Activated CD4-positive, alpha-beta memory T cell treated with anti-CD3 and anti-CD28 coated beads, Interleukin-2, amount 10 ng/mL, durations not matched to agents 7 days and 5 days (primary cell): ENCODE results near the gene RAB7A. TPM values are rescaled to one million over a fixed set of nuclear protein-coding genes. Genes with fewer than 3 reads are reported as not detected.

Source experiments
- CTCF ChIA-PET: fragments of 350-600 bp; sonication (Branson Sonifier 250); formaldehyde crosslinking; loops from one replicate; lab custom pipeline; 2021; ENCODE audit warnings: antibody characterized with exemption, inconsistent platforms; lab: Charles Lee
- POLR2A ChIA-PET: fragments of 350-600 bp; sonication (Branson Sonifier 250); formaldehyde crosslinking; loops from one replicate; lab custom pipeline; 2021; ENCODE audit warnings: antibody characterized with exemption; lab: Charles Lee
- DNase-seq: peaks from one replicate; pipeline ENCODE4 v3.0.0-alpha.2; 2020
- H3K27ac Mint-ChIP-seq: one replicate; pipeline ENCODE4 v1.8.0; 2021; ENCODE audit warnings: mild to moderate bottlenecking, mixed read lengths
- H3K27me3 Mint-ChIP-seq: one replicate; pipeline ENCODE4 v1.8.0; 2021; ENCODE audit warnings: mixed read lengths
- H3K36me3 Mint-ChIP-seq: one replicate; pipeline ENCODE4 v1.8.0; 2021; ENCODE audit warnings: low read depth, mixed read lengths
- H3K4me1 Mint-ChIP-seq: one replicate; pipeline ENCODE4 v1.8.0; 2021; ENCODE audit warnings: mixed read lengths
- H3K4me3 Mint-ChIP-seq: one replicate; pipeline ENCODE4 v1.8.0; 2021; ENCODE audit warnings: mild to moderate bottlenecking, mixed read lengths
- H3K9me3 Mint-ChIP-seq: one replicate; pipeline ENCODE4 v1.8.0; 2021; ENCODE audit warnings: mixed read lengths
- total RNA-seq, 2 experiments: library from RNA; stranded (reverse); gene quantifications; one replicate each; pipeline ENCODE4 v1.2.3, GENCODE V29; 2021

RAB7A gene
- total RNA-seq, 2 experiments from 2014 or later: 213 to 225 TPM

- H3K9me3 Mint-ChIP-seq: peaks cover 45% of the 10 kb centered on the region
- no peak overlapping the region for H3K27ac Mint-ChIP-seq
- POLR2A ChIA-PET: no interaction called here
- peaks cover 12% of the 10 kb centered on the region for H3K36me3 Mint-ChIP-seq
- H3K4me1 Mint-ChIP-seq: no peaks in the 10 kb centered on the region
- DNase-seq: no peak
- no peaks in the 10 kb centered on the region for H3K27me3 Mint-ChIP-seq
- H3K4me3 Mint-ChIP-seq: no peak overlapping the region
- CTCF ChIA-PET: no interaction called here
Observed at GRCh38 chr3:128854475-128854874, 128.5 kb downstream of the RAB7A start.

GRCh38 chr3:128855569-128855968, 129.6 kb downstream of the RAB7A start:
- Mint-ChIP-seq H3K27me3 (no peaks in the 10 kb centered on the region), H3K4me1 (no peaks in the 10 kb centered on the region), H3K4me3 (no peak overlapping the region), H3K9me3 (peaks cover 55% of the 10 kb centered on the region), H3K27ac (no peak overlapping the region), H3K36me3 (peaks cover 21% of the 10 kb centered on the region)
- CTCF ChIA-PET: no interaction called here
- POLR2A ChIA-PET: no interaction called here
- no peak for DNase-seq

- no peaks in the 10 kb centered on the region for H3K27me3 Mint-ChIP-seq
- H3K9me3 Mint-ChIP-seq: peaks cover 62% of the 10 kb centered on the region
- H3K4me3 Mint-ChIP-seq: no peak overlapping the region
- H3K4me1 Mint-ChIP-seq: no peaks in the 10 kb centered on the region
- ChIA-PET CTCF (interaction anchor here (1.0 to 1.3 kb wide), 2 partner anchors 17 to 240 kb away, joined by 3 read pairs; no protein-coding TSS in a partner anchor), POLR2A (no interaction called here)
- no peak for DNase-seq
- peaks cover 23% of the 10 kb centered on the region for H3K36me3 Mint-ChIP-seq
- H3K27ac Mint-ChIP-seq: no peak overlapping the region
Observed at GRCh38 chr3:128858167-128858566, 132.2 kb downstream of the RAB7A start.

DNA sequence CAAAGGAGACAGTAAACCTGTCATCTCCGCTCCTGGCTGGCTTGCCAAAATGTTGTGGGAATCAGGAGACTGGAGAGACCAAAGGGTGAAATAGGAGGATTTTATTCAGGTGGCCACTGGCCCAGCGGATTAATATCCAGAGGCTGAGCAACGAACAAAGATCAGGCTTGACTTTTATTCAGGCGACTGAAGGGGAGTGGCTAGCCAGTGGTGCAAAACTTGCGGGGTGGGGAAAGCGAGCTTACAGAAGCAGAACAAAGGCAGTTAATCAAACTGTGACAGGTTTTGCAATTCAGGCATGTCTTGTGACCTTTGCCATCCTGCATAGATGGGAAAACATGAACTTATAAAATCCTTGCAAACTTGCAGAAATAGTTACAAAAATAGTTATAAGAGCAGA, 133.6 kb downstream of the RAB7A start:
- Mint-ChIP-seq H3K9me3 (peaks cover 52% of the 10 kb centered on the region), H3K4me1 (no peaks in the 10 kb centered on the region), H3K36me3 (peaks cover 23% of the 10 kb centered on the region), H3K27ac (no peak overlapping the region), H3K27me3 (no peaks in the 10 kb centered on the region), H3K4me3 (no peak overlapping the region)
- ChIA-PET POLR2A (no interaction called here), CTCF (interaction anchor here (0.6 kb wide), 1 partner anchor 59 kb away, joined by 5 read pairs; no protein-coding TSS in a partner anchor)
- no peak for DNase-seq

DNA sequence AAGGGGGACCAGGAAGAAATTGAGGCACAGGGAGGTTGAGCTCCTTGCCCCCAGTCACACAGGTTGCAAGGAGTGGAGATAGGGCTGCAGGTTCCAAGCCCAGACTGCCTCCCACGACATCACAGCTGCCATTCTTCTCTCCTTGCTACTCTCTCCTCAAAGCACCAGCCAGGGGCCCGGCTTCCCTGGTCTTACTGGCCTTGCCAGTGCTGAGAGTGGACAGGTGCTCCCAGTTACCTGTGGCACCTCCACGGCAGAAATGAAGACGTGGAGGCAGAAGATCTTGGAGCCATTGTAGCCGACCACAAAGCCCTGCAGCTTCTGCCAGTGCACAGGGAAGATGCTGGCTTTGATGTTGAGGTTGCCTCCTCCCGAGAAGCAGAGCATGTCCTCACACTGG, 135.5 kb downstream of the RAB7A start:
- Mint-ChIP-seq H3K4me3 (no peak overlapping the region), H3K9me3 (peaks cover 41% of the 10 kb centered on the region), H3K27ac (no peak overlapping the region), H3K4me1 (no peaks in the 10 kb centered on the region), H3K27me3 (no peaks in the 10 kb centered on the region), H3K36me3 (peaks cover 20% of the 10 kb centered on the region)
- no peak for DNase-seq
- POLR2A ChIA-PET: no interaction called here
- CTCF ChIA-PET: no interaction called here

GRCh38 chr3:128863560-128863959, 137.6 kb downstream of the RAB7A start:
- Mint-ChIP-seq H3K4me1 (peaks cover 2% of the 10 kb centered on the region), H3K27me3 (no peaks in the 10 kb centered on the region), H3K36me3 (peaks cover 16% of the 10 kb centered on the region), H3K4me3 (no peak overlapping the region), H3K9me3 (peaks cover 26% of the 10 kb centered on the region), H3K27ac (no peak overlapping the region)
- peak; percentile 24 for DNase-seq
- CTCF ChIA-PET: interaction anchor here (0.8 to 1.5 kb wide), 3 partner anchors 12 to 107 kb away, joined by 3 to 5 read pairs (median 3); partner anchors contain the start of gene ACAD9
- POLR2A ChIA-PET: no interaction called here

Other genes starting within 250 kb of the RAB7A start
- under 1 TPM; 0.08 to 0.23 TPM for gene GATA2, start 233.0 kb upstream of the RAB7A start, total RNA-seq
- 100 to 1,000 TPM; 190 to 192 TPM for gene RPN1, start 75.4 kb upstream of the RAB7A start, total RNA-seq
- 10 to 100 TPM; 42.7 to 48.4 TPM for gene ACAD9, start 153.4 kb downstream of the RAB7A start, total RNA-seq